GM21367 (cell line): ENCODE measurements around the gene HS1BP3.

Experiments used
- ATAC-seq: cut with Tn5 transposase; IDR thresholded peaks from one replicate; pipeline ENCODE4 v1.9.1; 2021; ENCODE audit not compliant: unreplicated experiment

Gene HS1BP3

DNA sequence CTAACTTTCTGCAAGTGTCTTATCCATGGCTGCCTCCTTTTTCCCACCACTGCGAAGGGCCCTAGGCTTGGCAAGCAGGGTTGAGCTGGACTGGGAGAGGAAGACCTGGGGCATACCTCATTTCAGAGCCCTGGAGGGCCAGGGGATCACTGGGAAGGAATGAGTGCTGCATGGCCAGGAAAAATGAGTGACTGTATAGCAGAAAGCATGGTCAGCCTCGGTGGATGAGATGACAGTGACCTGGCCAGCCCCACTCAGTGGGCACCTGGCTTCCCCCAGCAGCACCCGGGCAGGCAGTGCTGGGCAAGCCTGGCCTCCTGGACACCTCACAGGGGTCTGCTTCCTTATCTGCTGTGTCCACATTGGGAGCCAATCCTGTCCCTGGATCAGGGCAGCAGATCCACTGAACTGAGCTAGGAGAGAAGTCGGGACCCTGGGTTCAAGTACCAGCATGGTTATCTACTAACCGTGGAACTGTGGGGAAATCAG, 76.4 kb downstream of the HS1BP3 start:
- no peak for ATAC-seq

DNA sequence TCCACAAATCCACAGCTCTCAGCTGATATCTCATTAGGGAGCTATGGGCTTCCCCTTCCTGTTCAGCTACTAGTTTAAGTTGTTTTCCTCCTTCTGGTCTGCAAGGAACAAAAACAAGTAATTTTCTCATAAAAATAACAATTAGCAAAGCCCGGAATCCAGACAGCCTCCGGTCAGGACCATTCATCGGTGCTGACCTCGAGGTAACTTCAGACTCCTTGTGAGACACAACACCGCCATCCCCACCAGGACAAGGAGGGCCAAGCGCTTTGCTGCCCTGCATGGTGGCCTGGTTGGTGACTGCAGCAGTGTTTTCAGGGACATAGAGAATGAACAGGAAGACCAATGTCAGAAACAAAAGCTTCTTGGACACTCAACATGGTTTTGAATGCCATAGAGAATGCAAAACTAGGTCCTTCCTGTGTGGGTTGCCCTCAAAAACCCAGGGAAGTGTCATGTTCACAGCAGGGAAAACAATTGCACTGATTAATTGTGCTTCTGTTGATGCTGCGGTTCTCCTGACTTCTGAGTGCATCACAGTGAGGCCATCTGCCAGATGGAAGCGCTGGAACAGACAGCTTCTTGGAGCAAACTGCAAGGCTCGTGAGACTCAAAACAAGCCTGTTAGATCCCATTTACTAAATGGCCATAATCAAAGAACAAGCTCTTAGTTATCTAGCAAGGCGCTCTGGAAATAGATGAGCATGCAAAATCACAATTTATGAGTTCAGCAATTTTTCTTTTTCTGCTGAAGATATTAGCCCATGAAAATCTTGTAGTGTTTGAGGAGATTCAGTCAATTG, 77.1 kb downstream of the HS1BP3 start:
- no peak for ATAC-seq

DNA sequence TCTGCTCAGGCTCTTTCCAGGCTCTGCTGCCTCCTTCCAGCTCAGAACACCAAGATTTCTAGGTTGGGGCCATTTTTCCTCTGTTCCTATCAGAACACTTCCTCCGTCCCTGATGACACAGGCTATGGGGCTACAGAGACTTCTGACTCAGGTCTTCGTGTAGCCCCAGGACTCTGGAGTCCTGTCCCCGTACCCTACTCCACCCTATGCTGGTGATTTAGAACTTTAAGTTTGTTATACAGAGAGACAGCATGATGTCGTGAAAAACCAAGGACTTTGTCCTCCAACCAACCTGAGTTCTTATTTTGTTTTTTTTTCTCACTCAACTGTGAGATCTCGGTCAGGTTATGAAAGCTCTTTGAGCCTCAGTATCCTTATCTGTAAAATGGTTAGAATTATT, 78.7 kb downstream of the HS1BP3 start:
- no peak for ATAC-seq

DNA sequence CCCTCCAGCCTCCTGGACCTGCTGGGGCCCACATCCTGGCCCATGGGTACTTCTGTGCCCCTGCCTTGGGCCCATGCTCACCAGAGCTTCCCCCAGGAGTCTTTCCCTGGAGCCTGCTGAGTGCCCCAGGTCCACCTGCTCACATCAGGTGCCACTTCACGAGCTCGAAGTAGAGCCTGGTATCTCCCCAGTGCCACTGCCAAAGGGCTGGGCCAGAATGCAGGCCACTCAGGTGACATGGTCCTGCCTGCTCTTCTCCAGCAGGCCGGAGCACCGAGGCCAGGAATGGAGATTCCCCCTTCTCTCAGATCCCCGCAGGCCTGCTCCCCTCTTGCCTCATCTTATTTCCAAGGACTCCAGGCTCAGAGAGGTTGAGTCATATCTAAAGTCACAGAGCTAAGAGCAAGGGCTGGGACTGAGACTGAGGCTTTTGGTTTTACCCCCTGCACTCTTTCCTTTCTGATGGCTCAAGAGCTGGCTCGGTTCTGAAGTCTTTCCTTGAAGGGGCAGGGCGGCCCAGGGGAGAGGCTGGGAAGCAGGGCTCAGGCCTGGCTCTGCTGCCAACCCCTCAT, 79.2 kb downstream of the HS1BP3 start:
- no peak for ATAC-seq

DNA sequence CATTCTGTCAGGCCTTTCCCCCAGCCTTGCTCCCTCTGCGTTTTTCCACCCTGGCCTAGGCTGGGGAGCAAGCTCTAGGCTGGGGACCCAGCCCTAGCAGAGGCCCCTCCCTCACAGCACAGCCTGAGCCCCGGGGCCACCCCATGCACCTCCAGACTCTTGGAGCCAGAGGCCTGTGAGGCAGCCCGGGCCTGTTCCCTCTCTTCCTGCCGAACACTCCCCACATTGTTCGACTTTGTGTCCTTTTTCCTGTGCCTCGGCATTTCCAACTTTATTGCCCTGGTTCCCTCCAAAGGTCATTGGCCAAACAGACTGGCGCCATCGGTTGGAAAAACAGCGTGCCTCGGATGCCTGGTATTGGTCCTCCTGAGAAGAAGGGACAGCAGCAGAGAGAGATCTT, 79.7 kb downstream of the HS1BP3 start:
- no peak for ATAC-seq

DNA sequence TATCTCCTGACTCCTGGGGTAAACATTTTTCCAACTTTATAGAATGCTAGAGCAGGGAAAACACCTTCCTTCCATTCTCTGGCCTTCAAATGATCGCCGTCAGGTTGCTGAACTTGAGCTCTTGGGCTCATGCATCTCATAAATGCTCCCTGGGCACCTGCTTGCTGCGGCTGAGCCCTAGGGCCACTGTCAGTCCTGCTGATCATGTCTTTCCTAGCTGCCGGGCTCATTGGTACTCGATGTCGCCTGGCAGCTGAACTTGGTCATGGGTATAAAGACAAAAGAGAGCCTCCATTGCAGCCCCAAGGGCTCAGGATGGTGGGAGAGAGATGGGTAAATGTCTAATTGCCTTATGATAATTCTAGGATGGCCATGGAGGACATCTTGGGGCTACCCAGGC, 80.6 kb downstream of the HS1BP3 start:
- ATAC-seq, result no peak

DNA sequence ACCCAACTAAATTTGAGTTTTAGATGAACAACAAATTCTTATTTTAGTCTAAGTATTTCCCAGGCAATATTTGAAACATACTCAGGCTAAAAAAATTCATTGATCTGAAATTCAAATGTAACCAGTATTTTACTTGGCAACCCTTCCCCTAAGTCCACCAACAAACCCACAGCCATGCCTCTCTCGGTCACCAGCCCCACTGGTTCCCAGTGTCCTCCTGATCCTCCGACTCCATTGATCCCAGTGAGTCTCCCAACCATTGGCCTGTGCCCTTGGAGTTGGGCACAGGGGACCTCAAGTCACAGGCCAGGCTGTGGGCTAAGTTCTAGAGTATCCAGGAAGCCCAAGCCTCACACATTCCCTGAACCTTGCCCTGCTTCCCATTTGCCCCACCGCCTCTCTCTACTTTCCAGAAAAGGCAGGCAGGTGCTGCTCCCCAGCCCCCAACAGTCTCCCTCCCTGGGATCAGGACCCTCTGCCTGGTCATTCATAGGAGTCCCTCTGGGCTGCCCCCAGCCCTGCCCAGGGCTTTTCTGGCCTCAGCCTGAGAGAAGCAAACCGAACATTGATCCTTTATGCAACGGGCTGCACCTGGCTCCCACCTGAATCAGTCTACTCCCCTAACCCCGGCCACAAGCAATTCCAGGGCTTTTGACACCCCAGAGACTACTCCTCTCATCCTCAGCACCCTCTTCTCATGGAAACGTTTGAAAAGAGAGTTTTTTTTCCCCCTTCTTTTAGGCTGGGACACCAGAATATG, 81.3 kb downstream of the HS1BP3 start:
- ATAC-seq, result no peak

DNA sequence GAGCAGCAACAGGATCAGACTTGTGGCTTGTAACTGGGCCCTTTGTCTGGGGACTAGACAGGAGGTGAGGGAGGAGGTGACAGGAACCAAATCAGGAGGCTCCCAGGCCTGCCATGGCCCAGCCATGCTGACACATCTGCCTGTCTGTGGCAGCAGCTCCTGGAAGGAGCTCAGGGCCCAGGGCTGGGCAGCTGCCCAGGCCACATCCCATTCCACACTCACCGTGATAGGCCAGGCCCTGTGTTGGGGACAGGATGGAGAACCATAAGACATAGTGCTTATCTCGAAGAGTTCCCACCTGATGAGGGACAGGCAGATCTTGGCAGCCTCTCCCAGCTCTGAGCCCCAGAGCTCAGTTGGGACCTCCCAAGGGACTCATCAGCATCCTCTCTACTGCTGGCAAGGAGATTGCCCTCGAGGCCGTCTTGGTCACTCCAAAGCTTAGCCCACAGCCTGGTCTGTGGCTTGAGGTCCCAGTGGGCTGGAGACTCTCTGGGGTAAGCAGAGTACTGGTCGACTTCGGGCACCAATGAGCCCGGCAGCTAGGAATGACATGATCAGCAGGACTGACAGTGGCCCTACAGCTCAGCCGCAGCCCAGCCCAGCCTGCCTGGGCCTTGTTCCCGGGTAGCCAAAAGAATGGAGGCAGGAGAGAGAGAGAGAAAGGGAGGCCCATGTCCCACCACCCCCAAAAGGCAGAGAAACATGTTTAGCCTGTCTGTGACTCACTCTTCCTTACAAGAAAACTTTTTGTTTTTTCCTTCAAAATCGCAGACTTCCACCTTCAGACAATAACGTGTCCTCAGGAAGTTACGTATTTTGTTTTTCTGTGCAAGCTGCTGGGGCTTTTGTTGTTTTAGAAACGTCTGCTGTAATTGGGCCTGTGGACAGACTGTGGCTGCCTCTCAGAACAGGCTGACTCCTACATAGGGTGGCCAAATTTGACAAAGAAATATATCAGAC, 82.1 kb downstream of the HS1BP3 start:
- ATAC-seq, result no peak

DNA sequence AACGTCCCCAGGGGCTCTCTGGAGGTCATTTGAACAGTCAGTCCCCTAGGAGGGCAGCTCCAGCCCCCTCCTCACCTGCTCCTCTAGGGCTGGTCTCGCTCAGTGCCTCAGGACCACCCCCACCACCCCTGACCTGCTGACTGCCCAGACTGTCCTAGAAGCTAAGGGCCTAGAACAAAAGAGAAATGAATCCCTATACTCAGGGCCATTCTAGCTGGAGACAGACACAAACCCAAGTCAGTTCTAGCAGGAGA, 83.0 kb downstream of the HS1BP3 start:
- ATAC-seq, result no peak
